H1 (cell line): Measurements from ENCODE around the gene FITM1. TPM values are rescaled to one million over a fixed set of nuclear protein-coding genes. Genes with fewer than 3 reads are reported as not detected.

Experiments
- BACH1 ChIP-seq: IDR thresholded peaks from 2 replicates; pipeline ENCODE4 v1.6.1; 2012; ENCODE audit warnings: low read length, improper control_type of control experiment
- CHD1 ChIP-seq: IDR thresholded peaks from 2 replicates; pipeline ENCODE4 v1.6.1; 2012; ENCODE audit warnings: low read depth, low read length, improper control_type of control experiment
- GABPA ChIP-seq: IDR thresholded peaks from 2 replicates; pipeline ENCODE4 v1.6.1; 2011; ENCODE audit warnings: mild to moderate bottlenecking, low read length, moderate library complexity, borderline replicate concordance; ENCODE audit not compliant: insufficient read depth
- HDAC2 ChIP-seq, 2 experiments: fragments of 300-600 bp in 1 of 2; sonication (generic) in 1 of 2; IDR thresholded peaks; 2 replicates each; pipeline ENCODE4 v1.6.1; 2011 to 2012; ENCODE audit warnings: low read depth in 2 of 2, low read length in 2 of 2, mild to moderate bottlenecking in 2 of 2, moderate library complexity in 2 of 2, borderline replicate concordance in 1 of 2, inconsistent platforms in 1 of 2
- KDM4A ChIP-seq: IDR thresholded peaks from one replicate; pipeline ENCODE4 v1.7.1; 2012; ENCODE audit warnings: low read depth, mild to moderate bottlenecking, moderate library complexity, low read length, inconsistent platforms; ENCODE audit not compliant: severe bottlenecking
- MAX ChIP-seq: IDR thresholded peaks from 2 replicates; pipeline ENCODE4 v1.6.1; 2012; ENCODE audit warnings: inconsistent platforms
- SIX5 ChIP-seq: IDR thresholded peaks from 2 replicates; pipeline ENCODE4 v1.6.1; 2011; ENCODE audit warnings: mild to moderate bottlenecking, low read depth, low read length
- polyA plus RNA-seq, 7 experiments: library from polyadenylated mRNA; depleted of rRNA in 3 of 7; stranded (reverse) in 5 of 7; unstranded in 2 of 7; fragments of >200 nt in 5 of 7; fragments of 200-250 nt in 2 of 7; gene quantifications; 1 replicate in 5 of 7; 2 replicates in 1 of 7; 4 replicates in 1 of 7; pipeline versions ENCODE4 v1.2.1 to v1.2.3, GENCODE V29; 2011 to 2013; ENCODE audit warnings: missing spikeins in 2 of 7, mixed read lengths in 2 of 7
- total RNA-seq: library from RNA; stranded (reverse); fragmentation: NEBNext Ultra II Directional; extraction: Animal tissue kit (Norgen Biotek cat#: 25700); gene quantifications from 2 replicates; pipeline ENCODE4 v1.2.1, GENCODE V29; 2021

Gene FITM1
- total and polyA plus RNA-seq, 2 of the 8 experiments (the other 6 are each of a cell fraction or from before 2014, with no cell fraction given) = 0.53 to 0.76 TPM

DNA sequence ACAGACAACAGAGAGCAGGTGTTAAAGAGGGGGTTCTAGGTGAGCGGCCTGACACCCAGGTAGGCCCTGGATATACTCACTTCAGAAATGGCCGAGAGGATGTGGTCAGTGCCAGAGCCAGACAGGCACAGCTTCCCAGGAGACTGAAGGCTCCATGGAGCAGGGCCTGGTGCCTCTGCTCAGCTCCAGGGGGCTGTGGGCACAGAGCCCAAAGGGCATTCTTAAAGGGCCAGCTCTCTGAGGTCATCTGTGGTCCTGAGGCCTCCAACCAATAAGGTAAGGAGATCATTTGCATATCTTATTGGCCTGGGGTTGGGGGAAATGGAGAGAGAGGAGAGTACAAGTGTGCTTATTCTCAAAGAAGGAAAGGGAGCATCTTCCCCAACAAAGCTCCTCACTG is 46.0 kb upstream of the FITM1 start (continued):
- TF ChIP-seq HDAC2 (IDR thresholded peaks at IDR 0.05; ENCODE audit: borderline replicate concordance in 1 of 2, low read depth in 2 of 2, low read length in 2 of 2) = no peak
- no peak for TF ChIP-seq SIX5
- no peak for TF ChIP-seq GABPA
- no peak for TF ChIP-seq BACH1
- TF ChIP-seq MAX = no peak
- TF ChIP-seq CHD1 = no peak
- no peak for TF ChIP-seq KDM4A
